AG10803 (cell line): Measurements from ENCODE around the gene CTDSP1.

Experiments used
- DNase-seq: peaks from one replicate; pipeline ENCODE4 v3.0.0; 2010; ENCODE audit warnings: low read depth
- H3K4me3 ChIP-seq: 2 replicates; pipeline ENCODE4 v1.5.1; 2011; ENCODE audit warnings: mild to moderate bottlenecking, low read length, control low read depth
- CTCF ChIP-seq: conservative IDR thresholded peaks from 2 replicates; pipeline ENCODE4 v1.5.1; 2011; ENCODE audit warnings: mild to moderate bottlenecking, low read length, control low read depth, inconsistent platforms

CTDSP1 gene

GRCh38 chr2:218445602-218446001 lies 45.9 kb downstream of the CTDSP1 start:
- no peak for TF ChIP-seq CTCF
- DNase-seq: no peak
- no peak overlapping the region for H3K4me3 ChIP-seq

GRCh38 chr2:218446547-218446946 lies 46.9 kb downstream of the CTDSP1 start:
- no peak for DNase-seq
- no peak overlapping the region for H3K4me3 ChIP-seq
- TF ChIP-seq CTCF: no peak

- no peak for DNase-seq
- no peak overlapping the region for H3K4me3 ChIP-seq
- TF ChIP-seq CTCF: no peak
Measured at GRCh38 chr2:218447072-218447471, 47.4 kb downstream of the CTDSP1 start.

GRCh38 chr2:218448934-218449333 lies 49.3 kb downstream of the CTDSP1 start:
- no peak overlapping the region for H3K4me3 ChIP-seq
- TF ChIP-seq CTCF: no peak
- DNase-seq: peak; percentile 5

GRCh38 chr2:218452079-218452478 lies 52.4 kb downstream of the CTDSP1 start:
- no peak for DNase-seq
- no peak overlapping the region for H3K4me3 ChIP-seq
- TF ChIP-seq CTCF: no peak
